Vagina (tissue), 2 donors: ENCODE data around the gene CLIC6. TPM values are rescaled to one million over a fixed set of nuclear protein-coding genes. Genes with fewer than 3 reads are reported as not detected.
A peak's percentile ranks its signal among the peaks of the same experiment; 100 is the strongest.

Source experiments
- DNase-seq, 2 donors: peaks; one replicate each; pipeline ENCODE4 v3.0.0-alpha.2; 2017; ENCODE audit errors: extremely low spot score in 2 of 2
- H3K27ac ChIP-seq: fragments of 200-600 bp; sonication (generic); one replicate; pipeline ENCODE4 v1.5.1; 2019
- H3K27me3 ChIP-seq: fragments of 200-600 bp; sonication (generic); one replicate; pipeline ENCODE4 v1.5.1; 2019
- H3K36me3 ChIP-seq, 2 donors: fragments of 200-600 bp; sonication (generic); one replicate each; pipeline ENCODE4 v1.5.1; 2017 to 2019
- H3K4me1 ChIP-seq: fragments of 200-600 bp; sonication (generic); one replicate; pipeline ENCODE4 v1.5.1; 2019
- H3K4me3 ChIP-seq, 2 donors: fragments of 200-600 bp; sonication (generic); 1 replicate in 1 of 2; 2 replicates in 1 of 2; pipeline ENCODE4 v1.5.1; 2016 to 2019
- H3K9me3 ChIP-seq: fragments of 200-600 bp; sonication (generic); one replicate; pipeline ENCODE4 v1.5.1; 2019
- POLR2A ChIP-seq, 2 donors: fragments of 450-650 bp; IDR thresholded peaks; one replicate each; pipeline ENCODE4 v1.6.1; 2017; ENCODE audit warnings: antibody characterized with exemption in 2 of 2, mild to moderate bottlenecking in 2 of 2, moderate library complexity in 2 of 2
- POLR2AphosphoS5 ChIP-seq, 2 donors: sonication (generic); formaldehyde crosslinking; IDR thresholded peaks; one replicate each; pipeline ENCODE4 v1.9.0; 2017; ENCODE audit warnings: antibody characterized with exemption in 2 of 2, mild to moderate bottlenecking in 2 of 2, low read depth in 1 of 2; ENCODE audit not compliant: insufficient read depth in 1 of 2
- intact Hi-C: fragments of 100-400 bp; cut with DNase I; formaldehyde crosslinking; loops from one replicate; pipeline ENCODE4 v1.15.1; 2023
- total RNA-seq: library from RNA; depleted of rRNA; stranded (reverse); fragments of >200 nt; gene quantifications from one replicate; pipeline ENCODE4 v1.2.3, GENCODE V29; 2016
- TF ChIP-seq, protein P1 (sequence below), 3 experiments: fragments of 450-650 bp in 2 of 3; fragments of 200-600 bp in 1 of 3; sonication (generic) in 1 of 3; IDR thresholded peaks; one replicate each; pipeline ENCODE4 v1.5.1; 2017 to 2019; ENCODE audit warnings: antibody characterized with exemption in 3 of 3, mild to moderate bottlenecking in 2 of 3, moderate library complexity in 2 of 3

CLIC6 gene
- total RNA-seq, 1 donor from 2014 or later: 8.3 TPM

DNA sequence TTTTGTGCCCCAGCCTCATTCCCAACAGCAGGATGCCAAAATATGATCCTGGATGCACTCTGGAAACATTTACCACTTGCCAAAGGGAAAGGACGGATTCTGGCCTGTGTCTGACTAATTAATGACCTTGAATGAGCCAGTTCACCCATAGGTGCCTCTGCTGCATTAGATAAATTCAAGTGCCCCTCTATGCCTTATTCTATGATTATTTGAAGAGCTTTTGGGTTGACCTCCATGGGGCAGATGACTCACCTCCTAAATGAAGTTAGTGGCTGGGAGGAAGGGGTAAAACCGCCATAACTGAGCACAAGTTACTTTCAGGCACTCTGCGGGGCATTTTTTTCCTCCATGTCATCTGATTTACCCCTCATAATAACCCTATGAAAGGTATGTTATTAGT, 98.1 kb downstream of the CLIC6 start:
- H3K4me1 ChIP-seq: no peaks in the 10 kb centered on the region
- no peaks in the 10 kb centered on the region for H3K9me3 ChIP-seq
- H3K27ac ChIP-seq: no peak overlapping the region
- no peaks in the 10 kb centered on the region for H3K27me3 ChIP-seq
- H3K36me3 ChIP-seq: no peaks in the 10 kb centered on the region
- TF ChIP-seq, protein P1, sequence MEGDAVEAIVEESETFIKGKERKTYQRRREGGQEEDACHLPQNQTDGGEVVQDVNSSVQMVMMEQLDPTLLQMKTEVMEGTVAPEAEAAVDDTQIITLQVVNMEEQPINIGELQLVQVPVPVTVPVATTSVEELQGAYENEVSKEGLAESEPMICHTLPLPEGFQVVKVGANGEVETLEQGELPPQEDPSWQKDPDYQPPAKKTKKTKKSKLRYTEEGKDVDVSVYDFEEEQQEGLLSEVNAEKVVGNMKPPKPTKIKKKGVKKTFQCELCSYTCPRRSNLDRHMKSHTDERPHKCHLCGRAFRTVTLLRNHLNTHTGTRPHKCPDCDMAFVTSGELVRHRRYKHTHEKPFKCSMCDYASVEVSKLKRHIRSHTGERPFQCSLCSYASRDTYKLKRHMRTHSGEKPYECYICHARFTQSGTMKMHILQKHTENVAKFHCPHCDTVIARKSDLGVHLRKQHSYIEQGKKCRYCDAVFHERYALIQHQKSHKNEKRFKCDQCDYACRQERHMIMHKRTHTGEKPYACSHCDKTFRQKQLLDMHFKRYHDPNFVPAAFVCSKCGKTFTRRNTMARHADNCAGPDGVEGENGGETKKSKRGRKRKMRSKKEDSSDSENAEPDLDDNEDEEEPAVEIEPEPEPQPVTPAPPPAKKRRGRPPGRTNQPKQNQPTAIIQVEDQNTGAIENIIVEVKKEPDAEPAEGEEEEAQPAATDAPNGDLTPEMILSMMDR (IDR thresholded peaks at IDR 0.05): no peak
- TF ChIP-seq POLR2A (IDR thresholded peaks at IDR 0.05) (no peak), POLR2AphosphoS5 (IDR thresholded peaks at IDR 0.05; ENCODE audit: insufficient read depth in 1 of 2, low read depth in 1 of 2) (no peak)
- intact Hi-C loops: no loop called here
- no peak overlapping the region for H3K4me3 ChIP-seq
- DNase-seq: peak in 1 of 2 donors; percentile 34

Other genes with a start within 250 kb of the CLIC6 start
- not detected for gene SMIM34, start 245.0 kb upstream of the CLIC6 start, total RNA-seq
- 2.2 TPM for gene KCNE1, start 156.8 kb upstream of the CLIC6 start, total RNA-seq
- 29.2 TPM for gene RCAN1, start 53.9 kb upstream of the CLIC6 start, total RNA-seq